ENCODE measurements around the gene PDIA3. TPM values are rescaled to one million over a fixed set of nuclear protein-coding genes. Genes with fewer than 3 reads are reported as not detected.
"Not testable (repeated sequence)": the region's sequence is repeated elsewhere in the genome, so short reads cannot be mapped to it uniquely, and the experiment has no call there.

Gene PDIA3
- total RNA-seq, 1 experiment from 2014 or later, result 165 TPM

DNA sequence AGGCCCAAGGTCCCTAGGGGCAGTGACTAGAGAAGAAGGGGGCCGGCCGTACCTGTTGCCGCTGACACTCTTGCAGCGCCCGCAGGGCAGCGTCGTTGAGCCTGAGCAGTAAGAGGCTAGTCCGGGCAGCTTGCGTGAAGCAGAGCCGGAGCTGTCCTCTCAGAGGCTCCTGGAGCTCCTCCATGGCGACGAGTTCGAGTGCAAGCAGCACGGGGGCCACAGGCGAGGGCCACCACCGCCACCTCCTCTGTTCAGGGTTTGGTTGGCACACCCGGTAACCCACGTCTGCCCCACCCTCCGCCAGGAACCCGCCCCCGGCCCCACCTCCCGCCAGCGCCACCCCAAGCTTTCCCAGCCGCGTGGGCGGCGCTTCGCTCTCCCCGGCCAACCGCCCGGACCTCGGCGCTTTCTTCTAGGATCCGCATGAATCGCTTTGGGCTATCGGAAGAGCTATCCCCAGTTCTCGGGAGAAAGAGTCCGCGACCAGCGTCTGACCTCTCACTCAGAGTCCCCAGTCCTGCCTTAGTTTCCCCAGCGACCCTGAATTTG is 30.6 kb downstream of the PDIA3 start, which contains the start of gene ELL3:
TSS of gene ELL3 (minus strand) at position 249 of the 549 bp plus-strand sequence. CDS start at position 184, 65 bp downstream.
- DNase-seq (ENCODE audit: low read depth), result no peak

DNA sequence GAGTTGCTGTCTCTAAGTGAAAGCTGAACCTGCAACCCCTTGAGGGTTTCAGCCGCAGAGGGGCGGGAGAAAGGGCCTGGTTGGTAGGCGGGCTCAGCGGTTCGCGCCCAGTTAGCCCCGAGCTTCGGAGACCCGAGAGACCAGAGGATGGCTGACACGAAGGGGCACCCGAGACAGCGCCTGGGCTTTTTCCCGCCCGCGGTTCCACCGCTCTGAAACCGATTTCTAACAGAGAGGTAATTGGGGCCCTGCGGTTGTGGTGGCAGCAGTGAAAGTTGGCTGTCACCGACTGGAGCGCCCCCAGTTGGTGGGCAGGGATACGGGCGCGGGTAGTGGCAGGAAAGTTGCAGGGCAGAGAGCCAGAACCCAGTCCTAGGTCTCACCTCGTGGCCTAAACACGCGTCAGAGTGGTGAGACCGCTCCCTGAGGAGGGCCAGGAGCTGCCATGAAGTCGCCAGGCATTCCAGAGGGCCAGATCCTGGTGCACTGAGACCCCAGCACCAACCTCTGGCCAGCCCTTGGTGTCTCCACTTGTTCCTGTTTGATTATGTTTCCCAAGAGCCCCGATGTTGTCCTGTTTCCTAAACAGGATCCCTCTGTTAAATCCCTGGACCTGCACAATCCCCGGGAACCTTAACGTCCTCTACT is 31.2 kb downstream of the PDIA3 start:
- DNase-seq (ENCODE audit: low read depth), result peak; percentile 74

DNA sequence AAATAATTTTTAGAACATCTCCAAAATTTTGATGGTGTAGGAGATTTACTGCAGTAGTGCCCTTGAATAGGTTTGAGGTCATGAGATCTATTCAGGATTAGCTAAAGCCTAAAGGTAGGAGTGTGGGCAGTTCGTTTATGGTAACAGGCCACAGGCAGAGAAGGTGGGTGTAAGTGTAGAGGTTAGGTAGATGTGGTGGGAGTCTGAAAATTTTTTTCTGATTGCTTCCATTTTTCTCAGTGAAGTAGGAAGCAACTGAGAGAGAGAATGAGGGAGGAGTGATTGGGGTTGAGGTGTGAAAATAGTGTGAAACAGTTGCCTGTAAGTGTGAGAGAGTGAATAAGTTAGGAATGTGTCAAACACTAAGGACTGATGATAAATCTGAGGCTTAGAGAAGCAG is 32.8 kb downstream of the PDIA3 start:
- no peak for DNase-seq (ENCODE audit: low read depth)

DNA sequence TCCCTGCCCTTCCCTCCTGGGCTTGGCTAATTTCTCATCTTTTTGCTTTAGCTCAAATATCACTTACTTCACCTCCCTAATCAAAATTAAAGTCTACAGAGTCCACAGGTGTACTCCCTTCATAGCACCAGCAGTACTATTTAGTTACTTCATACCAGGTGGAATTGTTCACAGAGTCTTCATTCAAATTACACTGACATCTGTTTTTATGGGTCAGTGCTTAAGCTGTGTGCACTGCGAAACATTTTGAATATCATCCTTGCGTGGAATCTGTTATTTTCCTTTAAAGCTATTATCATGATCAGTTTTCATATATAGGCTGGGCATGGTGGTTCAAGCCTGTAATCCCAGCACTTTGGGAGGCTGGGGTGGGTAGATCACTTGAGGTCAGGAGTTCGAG is 43.2 kb downstream of the PDIA3 start:
- no peak for DNase-seq (ENCODE audit: low read depth)

DNA sequence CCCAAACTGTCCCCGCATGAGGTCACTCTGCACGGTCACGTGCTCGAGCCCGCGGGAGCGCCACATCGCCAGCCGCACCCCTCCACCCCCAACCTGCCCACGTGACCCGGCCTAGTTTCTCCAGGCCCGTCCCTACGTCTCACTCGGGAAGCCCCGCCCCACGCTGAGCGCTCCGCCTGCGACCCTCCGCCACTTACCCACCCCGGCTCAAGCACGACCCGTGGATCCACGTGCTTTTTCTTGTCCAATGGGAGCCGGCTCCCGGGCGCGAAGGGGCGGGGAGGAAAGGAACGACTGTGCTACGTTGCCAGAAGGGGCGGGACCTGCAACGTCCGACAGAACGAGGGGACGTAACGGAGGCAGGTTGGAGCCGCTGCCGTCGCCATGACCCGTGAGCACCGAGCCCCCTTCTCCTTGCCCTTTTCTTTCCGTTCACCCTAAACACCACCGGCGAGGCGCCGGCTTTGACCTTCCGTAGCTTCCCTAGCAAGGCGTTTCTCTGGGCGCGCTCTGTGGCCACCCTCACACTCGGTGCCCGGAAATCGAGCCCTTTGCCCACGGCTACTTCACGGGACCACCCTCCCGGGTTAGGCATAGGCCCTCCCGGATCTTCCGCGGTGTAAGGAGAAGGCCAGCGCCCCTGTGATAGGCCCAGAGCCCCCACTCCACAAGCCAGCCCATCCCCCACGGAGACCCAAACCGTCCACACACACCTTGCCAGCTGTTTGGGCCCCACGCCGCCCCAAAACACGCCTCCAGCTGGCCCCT is 45.9 kb downstream of the PDIA3 start, which contains the start of gene SERF2:
TSS of gene SERF2 (plus strand) at position 328 of the 768 bp plus-strand sequence. CDS start at position 385, 57 bp downstream.
- DNase-seq (ENCODE audit: low read depth), result peak; percentile 99

DNA sequence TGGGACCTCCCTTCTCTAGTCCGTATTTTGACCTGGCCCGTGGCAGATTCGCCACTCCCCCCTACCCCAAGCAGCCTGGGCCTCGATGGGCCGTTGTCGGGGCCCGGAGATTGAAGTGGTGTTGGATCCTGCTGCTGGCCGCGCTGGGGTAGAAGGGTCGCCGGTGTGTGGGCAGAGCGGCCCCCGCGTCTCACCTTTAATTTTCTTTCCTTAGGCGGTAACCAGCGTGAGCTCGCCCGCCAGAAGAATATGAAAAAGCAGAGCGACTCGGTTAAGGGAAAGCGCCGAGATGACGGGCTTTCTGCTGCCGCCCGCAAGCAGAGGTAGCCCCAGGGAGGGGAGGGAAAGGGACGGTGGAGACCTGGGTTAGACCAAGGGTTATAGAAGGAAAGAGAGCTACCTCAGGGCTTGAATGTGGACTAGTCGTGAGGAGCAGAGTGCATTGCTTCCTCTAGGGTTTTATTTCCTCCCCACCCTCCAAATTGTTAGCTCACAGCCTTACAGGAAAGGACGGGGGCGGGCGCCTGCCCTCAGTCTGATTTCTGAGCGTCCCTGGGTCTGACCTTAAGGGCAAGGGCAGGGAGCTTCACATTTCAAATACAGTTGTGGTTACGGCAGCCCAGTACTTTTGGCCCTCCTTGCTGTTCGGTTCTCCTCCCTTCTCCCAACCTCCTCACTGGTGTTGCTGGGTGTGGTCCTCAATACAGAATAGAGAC is 46.7 kb downstream of the PDIA3 start:
- peak; percentile 40 for DNase-seq (ENCODE audit: low read depth)

DNA sequence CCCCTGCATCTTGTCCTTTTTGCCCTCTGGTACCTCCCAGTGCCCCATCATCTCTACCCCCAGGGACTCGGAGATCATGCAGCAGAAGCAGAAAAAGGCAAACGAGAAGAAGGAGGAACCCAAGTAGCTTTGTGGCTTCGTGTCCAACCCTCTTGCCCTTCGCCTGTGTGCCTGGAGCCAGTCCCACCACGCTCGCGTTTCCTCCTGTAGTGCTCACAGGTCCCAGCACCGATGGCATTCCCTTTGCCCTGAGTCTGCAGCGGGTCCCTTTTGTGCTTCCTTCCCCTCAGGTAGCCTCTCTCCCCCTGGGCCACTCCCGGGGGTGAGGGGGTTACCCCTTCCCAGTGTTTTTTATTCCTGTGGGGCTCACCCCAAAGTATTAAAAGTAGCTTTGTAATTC is 47.4 kb downstream of the PDIA3 start:
- no peak for DNase-seq (ENCODE audit: low read depth)

DNA sequence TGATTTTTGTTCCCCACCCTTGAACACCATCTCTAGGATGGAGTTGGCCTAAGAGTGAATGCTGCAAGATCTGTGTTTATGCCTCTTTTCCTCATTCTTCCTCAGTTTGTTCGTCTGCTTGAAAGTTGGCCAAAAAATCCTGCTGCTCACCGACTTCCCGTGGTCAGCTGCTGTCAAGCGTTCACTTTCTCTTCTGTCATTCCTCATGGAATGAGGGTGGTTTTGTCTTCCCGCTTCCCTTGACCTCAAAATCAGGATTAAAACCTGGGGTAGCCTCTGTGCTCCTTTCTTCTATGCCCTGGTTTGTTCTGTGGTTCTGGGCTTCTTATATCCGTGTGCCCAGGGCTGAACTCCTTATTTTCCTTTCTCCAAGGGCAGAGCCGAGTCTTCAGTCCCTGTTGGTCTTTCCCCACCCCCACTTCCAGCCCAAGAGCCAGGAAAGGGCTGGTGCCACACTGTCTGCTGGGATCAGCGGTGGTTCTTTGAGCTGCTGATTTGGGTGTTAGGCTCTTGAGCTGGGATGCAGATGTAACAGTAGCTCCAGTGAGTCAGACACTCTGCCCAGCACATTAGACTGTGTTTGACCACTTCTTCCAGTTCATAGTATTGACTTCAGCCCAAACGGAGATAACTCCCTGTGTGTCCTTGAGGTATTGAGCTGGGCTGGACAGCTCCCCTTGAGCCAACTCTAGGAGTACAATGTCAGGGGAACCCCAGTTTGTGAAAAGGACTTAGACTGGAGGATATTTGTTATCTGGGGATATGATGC is 48.2 kb downstream of the PDIA3 start:
- DNase-seq (ENCODE audit: low read depth), result peak; percentile 92

DNA sequence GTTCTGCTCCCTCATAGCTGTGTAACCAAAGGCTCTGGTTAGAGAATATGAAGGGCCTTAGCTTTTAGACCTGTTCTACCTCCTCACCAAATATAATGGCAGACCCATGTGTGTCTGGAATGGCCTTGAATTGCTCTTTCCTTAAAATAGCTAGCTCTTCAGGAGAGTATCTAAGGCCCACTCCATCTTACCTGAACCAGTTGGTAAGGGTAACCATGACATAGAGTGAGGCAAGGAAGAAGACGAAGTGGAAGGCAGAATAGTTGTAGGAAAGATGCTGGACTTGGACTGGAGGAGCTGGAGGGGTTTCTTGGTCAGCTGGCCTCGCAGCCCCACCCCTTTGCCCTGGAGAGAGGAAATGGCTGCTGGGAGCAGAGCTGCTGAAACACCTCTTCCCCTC is 49.0 kb downstream of the PDIA3 start:
- DNase-seq (ENCODE audit: low read depth), result no peak

DNA sequence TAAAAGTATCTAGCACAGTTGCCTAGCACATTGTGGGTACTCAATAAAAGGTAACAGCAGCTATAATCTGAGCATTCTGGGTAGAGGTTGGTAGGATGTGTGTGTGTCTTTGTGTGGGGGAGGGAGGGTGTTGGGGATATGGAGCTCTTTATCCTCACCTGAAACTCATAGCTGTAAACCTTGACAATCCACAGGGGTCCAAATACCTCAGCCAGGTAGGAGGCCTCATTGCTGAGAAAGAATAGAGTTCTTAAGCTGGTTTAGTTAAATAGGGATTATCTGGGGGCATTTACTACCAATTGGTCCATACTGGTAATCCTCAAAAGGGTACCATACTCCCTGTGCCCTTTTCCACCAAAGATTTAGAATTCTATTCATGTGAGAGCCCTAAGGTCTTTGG is 49.8 kb downstream of the PDIA3 start:
- no peak for DNase-seq (ENCODE audit: low read depth)

DNA sequence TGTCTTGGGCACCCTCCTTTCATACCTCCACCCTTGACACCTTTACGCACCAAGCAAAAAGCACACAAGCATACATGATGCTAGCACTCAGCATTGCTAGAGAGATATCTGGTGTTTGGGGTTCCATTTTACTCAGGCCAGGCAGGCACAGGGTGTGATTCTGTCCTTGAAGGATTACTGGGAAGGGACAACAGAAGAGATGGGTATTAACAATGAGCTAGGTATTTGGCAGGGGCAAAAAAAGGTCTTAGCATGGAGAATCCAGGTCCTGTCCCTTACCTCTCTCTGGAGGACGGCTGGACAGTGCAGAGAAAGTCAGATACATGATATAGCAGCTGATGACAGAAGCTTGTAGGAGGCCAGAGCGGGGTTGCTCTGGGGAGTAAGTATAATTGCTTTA is 50.3 kb downstream of the PDIA3 start:
- DNase-seq (ENCODE audit: low read depth), result no peak

DNA sequence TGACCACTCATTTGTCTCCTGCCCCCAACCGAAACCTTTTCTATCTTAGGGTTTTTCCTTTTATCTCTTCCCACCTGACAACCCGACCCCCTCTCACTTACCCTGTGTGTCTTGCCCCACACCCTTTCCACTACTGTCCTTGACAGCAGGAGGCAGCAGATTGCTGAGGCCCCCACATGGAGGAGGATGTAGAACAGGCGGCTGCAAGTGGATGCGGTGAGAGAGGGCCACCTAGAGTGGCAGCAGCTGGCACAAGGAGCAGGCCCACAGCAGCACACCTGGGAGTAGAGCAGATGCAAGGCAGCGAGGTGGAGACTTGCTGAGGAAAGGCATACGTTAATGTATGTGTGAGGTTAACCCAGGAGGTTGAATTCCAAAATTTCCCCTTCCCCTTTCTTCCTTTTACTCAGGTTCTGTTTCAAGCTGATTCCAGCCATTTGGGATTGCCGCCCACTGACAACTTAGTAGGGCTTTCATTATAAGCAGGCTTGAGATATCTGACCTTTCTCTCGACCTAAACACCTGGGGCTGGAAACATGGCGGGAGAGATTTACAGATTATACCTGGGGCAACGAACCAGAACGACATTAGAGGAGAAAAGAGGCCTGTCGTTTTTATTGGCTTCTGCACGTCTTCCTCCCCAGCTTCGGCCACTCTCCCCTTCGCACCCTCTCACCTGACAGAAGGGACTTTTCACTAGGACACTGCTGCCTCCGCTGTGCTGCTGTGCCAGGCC is 53.1 kb downstream of the PDIA3 start:
- no peak for DNase-seq (ENCODE audit: low read depth)

DNA sequence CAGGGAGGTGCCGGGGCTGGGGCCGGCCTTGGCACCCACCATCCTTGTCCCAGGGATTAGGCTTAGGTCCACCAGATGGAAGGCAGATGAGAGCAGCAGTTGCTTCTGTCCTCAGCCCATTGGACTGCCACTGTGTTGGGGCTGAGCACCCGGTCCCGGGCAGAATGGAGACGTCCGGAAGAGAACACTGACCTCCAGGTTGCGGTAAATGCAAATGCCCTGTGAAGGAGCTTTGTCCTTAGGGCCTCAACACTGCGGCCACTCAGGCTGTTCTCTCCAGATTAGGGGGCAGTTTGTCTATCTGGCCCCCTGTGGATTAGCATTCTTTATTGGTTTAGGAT is 53.7 kb downstream of the PDIA3 start, which contains the start of gene SERINC4:
TSS of gene SERINC4 (minus strand) at position 276 of the 341 bp plus-strand sequence. CDS start at position 42, 234 bp downstream.
- DNase-seq (ENCODE audit: low read depth), result no peak

DNA sequence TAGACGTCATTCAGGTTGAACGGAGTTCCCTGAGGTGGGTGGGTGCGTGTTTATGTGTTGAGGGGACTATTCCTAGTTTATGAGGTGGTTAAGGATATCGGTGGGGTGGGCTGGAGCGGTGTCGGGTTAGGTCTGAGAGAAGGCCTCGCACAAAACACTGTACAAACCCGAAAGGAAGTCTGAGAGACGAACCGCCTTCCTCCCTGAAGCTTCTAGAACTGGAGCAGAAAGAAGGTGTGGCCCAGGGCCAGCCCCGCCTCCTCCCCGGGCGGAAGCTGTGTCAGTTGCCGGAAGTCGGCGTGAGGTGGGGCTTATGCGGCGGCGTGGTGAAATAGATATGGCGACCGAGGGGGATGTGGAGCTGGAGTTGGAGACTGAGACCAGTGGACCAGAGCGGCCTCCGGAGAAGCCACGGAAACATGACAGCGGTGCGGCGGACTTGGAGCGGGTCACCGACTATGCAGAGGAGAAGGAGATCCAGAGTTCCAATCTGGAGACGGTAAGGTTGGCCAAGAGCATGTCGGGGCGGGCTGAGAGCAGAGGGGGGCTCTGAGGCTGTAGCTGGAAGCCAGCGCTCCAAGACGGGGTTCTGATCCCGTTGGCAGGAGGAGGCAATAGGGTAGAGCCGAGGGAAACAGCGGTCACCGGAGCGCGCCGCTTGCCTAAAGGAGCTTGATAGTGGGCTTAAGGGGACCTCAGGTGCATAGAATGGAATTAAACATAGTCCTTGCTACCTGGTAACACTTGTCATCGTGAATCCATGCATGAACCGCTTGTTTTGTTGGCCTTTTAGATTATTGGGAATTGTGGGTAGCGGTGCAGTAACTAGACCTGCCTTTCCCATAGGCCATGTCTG is 54.3 kb downstream of the PDIA3 start, which contains the start of gene HYPK:
TSS of gene HYPK (plus strand) at position 314 of the 856 bp plus-strand sequence. CDS start at position 338, 24 bp downstream.
- DNase-seq (ENCODE audit: low read depth), result peak; percentile 82

DNA sequence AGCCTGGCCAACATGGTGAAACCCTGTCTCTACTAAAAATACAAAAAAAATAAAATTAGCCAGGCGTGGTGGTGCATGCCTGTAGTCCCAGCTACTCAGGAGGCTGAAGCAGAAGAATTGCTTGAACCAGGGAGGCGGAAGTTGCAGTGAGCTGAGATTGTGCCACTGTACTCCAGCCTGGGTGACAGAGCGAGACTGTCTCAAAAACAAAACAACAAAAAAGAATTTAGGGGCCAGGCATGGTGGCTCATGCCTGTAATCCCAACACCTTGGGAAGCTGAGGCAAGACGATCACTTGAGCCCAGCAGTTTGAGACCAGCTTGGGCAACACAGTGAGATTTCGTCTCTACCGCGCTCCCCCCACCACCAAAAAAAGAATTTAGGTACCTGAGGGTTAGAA is 56.4 kb downstream of the PDIA3 start:
- not testable (repeated sequence) for DNase-seq (ENCODE audit: low read depth)

DNA sequence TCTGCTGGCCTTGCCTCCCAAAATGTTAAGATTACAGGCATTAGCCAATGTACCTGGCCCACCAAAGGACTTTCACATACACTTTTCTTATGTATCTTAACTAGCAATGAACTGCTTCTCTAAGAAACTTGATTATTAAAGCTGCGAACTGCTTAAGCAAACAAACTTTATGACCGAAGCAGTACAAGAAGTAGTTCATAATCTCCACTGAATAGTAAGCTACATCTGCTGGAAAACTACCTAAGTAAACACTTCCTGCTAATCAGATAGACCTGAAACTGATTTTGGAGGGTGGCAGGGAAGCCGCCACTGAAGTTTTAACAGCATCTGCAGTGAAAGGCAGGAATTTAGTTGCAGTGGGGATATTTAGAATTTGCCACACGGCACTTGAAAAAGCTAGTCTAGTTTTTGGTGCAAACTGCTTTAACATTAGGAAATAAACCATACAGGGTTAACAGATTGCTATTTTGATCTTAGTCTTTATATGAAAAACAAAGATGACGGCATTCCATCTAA is 62.3 kb downstream of the PDIA3 start:
- DNase-seq (ENCODE audit: low read depth), result no peak

DNA sequence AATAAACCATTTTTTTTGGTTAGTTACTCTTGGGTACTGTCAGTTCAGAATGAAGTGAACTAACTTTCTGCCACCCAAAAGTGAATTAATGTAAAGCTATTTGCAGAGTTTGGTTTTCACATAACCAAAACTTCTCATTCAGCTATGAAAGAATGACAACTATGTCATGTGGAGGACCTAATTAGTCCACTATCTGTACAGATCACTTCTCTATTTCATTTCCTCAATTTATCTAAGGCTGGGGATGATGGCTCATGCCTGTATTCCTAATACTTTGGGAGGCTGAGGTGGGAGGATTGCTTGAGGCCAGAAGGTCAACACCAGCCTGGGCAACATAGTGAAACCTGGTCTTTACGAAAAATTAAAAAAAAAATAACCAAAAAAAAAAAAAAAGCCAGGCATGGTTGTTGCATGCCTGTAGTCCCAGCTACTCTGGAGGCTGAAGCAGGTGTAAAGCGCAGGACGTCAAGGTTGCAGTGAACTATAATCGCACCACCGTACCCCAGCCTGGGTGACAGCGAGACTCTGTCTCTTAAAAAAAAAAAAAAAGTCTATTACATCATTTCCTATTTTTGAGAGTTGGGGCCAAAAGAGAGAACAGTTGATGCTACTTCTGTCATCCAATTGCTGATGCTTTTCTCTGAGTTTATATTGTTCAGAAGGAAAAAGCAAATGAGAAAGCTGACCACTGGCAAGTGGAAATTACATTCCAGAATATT is 62.9 kb downstream of the PDIA3 start:
- DNase-seq (ENCODE audit: low read depth), result no peak

DNA sequence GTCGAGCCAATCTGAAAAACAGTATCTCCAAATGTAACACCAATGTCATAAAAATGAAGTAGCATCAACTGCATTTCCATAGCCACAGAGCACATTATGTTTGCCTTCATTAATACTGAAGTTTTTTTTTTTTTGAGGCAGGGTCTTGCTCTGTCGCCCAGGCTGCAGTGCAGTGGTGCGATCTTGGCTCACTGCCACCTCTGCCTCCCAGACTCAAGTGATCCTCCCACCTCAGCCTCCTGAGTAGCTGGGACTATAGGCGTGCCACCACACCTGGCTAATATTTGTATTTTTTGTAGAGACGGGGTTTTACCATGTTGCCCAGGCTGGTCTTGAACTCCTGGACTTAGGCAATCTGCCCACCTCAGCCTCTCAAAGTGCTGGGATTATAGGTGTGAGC is 68.8 kb downstream of the PDIA3 start:
- not testable (repeated sequence) for DNase-seq (ENCODE audit: low read depth)
